GM13977 (cell line): ENCODE results near the gene ACP4.

Source experiments
- DNase-seq: peaks from one replicate; pipeline ENCODE4 v3.0.0; 2012; ENCODE audit warnings: low spot score
- in situ Hi-C: fragments of 300-500 bp; cut with MboI; formaldehyde crosslinking; loops from one replicate; pipeline ENCODE4 v1.12.0; 2022; ENCODE audit warnings: low sequenced_read_pairs, low pct_unique_long_range_greater_than_20kb, mixed read lengths, inconsistent platforms; ENCODE audit not compliant: unreplicated experiment
- TF ChIP-seq, protein P1 (sequence below): IDR thresholded peaks from 2 replicates; pipeline ENCODE4 v1.5.1; 2012; ENCODE audit warnings: mild to moderate bottlenecking, control low read depth; ENCODE audit not compliant: insufficient read depth; ENCODE audit errors: extremely low read depth, missing control alignments

ACP4 gene

DNA sequence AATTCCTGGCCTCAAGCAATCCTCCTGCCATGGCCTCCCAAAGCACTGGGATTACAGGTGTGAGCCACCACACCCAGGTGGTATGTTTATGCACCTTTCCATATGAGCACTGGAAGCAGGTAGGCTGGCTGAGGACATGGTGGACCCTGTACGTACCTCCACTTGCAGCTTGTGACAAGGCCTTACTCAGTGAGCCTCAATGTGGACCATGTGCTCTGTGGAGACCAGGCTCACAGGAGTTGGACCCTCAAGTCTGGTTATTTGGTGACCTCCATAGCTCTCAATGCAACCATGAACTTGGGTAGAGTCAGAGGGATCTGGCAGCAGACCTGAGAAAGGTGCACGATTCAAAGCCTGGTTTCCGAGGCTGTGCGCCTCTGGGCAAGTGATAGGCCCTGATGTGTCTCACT is 5.5 kb downstream of the ACP4 start:
- TF ChIP-seq, protein P1, sequence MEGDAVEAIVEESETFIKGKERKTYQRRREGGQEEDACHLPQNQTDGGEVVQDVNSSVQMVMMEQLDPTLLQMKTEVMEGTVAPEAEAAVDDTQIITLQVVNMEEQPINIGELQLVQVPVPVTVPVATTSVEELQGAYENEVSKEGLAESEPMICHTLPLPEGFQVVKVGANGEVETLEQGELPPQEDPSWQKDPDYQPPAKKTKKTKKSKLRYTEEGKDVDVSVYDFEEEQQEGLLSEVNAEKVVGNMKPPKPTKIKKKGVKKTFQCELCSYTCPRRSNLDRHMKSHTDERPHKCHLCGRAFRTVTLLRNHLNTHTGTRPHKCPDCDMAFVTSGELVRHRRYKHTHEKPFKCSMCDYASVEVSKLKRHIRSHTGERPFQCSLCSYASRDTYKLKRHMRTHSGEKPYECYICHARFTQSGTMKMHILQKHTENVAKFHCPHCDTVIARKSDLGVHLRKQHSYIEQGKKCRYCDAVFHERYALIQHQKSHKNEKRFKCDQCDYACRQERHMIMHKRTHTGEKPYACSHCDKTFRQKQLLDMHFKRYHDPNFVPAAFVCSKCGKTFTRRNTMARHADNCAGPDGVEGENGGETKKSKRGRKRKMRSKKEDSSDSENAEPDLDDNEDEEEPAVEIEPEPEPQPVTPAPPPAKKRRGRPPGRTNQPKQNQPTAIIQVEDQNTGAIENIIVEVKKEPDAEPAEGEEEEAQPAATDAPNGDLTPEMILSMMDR: no peak
- in situ Hi-C loops: loop anchor here (10.0 to 25.0 kb wide), 3 partner anchors 119 to 433 kb away; partner anchors contain the start of genes KLK4 and NAPSA
- DNase-seq: no peak

DNA sequence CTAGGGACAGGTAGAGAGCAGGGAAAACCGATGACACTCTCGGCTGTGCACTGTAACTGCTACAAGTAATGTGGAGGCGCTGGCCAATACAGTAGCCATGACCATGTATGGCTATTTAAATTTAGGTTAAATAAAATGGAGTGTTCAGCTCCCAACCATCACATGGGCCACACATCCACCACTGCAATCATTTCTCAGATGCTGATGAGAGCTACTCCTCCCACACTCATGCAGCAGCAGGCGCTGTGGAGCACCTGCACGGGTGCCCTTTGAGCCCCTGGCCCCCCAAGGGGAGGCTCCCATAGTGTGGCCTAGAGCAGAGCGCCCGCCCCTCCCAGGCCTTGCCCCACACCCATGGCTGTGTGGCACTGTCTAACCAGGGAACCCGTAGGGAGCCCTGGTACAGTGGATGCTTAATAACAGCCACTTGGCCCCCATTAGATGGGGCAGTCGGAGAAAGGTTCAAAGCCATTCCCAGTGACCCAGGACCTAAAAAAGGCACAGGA is 6.0 kb downstream of the ACP4 start:
- TF ChIP-seq, protein P1: no peak
- in situ Hi-C loops: loop anchor here (10.0 to 25.0 kb wide), 3 partner anchors 119 to 434 kb away; partner anchors contain the start of genes KLK4 and NAPSA
- DNase-seq: no peak

DNA sequence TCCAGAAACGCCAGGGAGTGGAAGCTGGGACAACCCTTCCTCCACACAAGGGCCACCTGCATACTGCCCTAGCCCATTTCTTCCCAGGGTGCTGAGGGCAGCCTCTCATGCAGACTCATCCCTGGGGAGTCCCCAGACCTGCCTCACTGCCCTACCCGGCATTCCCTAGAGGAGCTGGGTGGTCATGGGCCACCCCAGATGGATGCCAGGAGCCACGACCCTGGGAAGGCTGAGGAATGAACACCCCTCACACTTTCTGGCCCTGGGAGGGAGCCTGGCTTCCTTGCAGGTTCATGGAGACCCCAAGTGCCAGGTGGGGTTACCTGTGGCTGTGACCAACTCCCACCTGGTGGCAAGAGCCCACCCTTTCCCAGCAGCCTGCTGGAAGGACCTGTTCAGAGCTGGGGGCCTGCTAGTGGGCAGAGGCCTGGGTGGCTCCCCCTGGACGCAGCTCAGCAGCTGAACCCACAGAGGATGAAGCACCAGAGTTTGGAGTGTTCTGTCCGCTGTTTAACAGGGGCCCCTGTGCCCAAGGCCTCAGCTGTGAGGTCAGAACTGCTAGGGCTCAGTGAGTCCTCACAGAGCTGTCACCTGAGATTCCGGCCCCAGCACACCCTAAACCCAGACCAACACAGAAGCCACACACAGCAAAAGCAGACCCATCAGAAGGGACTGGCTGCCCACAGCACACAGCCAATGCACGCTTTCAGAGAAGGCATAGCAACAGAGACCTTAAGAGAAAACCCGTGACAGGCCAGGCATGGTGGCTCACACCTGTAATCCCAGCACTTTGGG is 6.6 kb downstream of the ACP4 start:
- in situ Hi-C loops: loop anchor here (10.0 to 25.0 kb wide), 3 partner anchors 118 to 435 kb away; partner anchors contain the start of genes KLK4 and NAPSA
- no peak for DNase-seq
- TF ChIP-seq, protein P1: no peak

DNA sequence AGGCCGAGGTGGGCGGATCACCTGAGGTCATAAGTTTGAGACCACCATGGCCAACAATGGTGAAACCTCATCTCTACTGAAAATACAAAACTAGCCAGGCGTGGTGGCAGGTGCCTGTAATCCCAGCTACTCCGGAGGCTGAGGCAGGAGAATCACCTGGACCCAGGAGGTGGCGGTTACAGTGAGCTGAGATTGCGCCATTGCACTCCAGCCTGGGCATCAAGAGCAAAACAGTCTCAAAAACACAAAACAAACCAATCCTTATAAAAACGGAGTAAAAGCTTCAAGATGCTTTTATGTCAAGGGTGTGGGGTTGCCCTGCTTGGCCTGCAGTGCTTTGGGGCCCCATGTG is 7.2 kb downstream of the ACP4 start:
- DNase-seq: no peak
- in situ Hi-C loops: loop anchor here (10.0 to 25.0 kb wide), 3 partner anchors 117 to 435 kb away; partner anchors contain the start of genes KLK4 and NAPSA
- TF ChIP-seq, protein P1: no peak

DNA sequence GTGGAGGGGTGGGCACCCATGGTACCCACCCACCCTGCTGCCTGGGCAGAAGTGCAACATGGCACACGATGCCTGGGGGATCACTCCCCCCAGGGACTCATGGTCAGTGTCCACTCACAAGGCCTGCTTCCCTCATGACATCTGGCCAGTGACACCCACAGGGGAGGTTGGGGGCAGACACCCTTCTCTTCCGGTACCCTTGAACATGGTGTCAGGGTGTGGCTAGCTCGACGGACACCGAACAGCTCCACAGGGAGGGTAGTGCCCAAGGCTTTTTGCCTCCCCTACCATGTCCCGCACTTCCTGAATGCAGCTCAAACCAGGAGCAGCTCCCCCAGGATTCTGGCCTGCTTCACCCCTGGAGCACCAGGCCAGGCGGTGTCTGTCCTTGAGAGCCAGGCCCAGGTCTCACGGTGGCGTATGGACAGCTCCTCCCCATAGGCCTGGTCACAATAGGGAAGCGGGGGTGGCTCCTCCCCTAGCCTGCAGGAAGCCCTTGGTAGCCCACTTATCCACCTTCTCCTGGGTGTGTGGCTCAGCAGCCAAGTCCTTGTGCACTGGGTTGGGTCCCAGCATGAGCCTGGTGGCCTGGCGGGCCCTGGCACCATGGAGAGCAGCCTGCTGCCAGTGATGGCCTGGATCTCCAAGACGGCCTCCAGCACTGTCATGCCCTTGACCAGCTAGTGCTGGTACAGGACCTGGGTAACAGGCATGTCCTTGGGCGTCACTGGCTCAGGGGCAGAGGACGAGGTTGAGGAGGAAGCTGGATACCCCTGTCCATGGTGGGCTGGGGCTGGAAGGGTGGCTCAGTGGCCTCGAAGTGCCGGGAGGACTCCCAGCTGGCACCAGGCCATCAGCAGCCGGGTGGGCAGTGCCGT is 7.8 kb downstream of the ACP4 start:
- no peak for DNase-seq
- TF ChIP-seq, protein P1: no peak
- in situ Hi-C loops: loop anchor here (10.0 to 25.0 kb wide), 3 partner anchors 117 to 436 kb away; partner anchors contain the start of genes KLK4 and NAPSA
